HepG2 (cell line): ENCODE data around the gene TBX10. TPM values are rescaled to one million over a fixed set of nuclear protein-coding genes. Genes with fewer than 3 reads are reported as not detected.

Experiments
- BORCS8-MEF2B ChIP-seq: sonication (generic); formaldehyde crosslinking; IDR thresholded peaks from 2 replicates; pipeline ENCODE4 v1.8.0; 2022; ENCODE audit warnings: mild to moderate bottlenecking, missing genetic modification reagents
- GTF3A ChIP-seq: sonication (generic); formaldehyde crosslinking; conservative IDR thresholded peaks from 2 replicates; pipeline ENCODE4 v1.4.0; 2020; ENCODE audit warnings: mild to moderate bottlenecking, missing genetic modification reagents
- KAT8 ChIP-seq: IDR thresholded peaks from 2 replicates; pipeline ENCODE4 v1.6.1; 2016; ENCODE audit warnings: missing genetic modification reagents, missing compliant biosample characterization
- KIAA2018 ChIP-seq: sonication (generic); formaldehyde crosslinking; IDR thresholded peaks from 2 replicates; pipeline ENCODE4 v1.5.0; 2020; ENCODE audit warnings: mild to moderate bottlenecking, missing genetic modification reagents, borderline replicate concordance
- MEIS1 ChIP-seq: sonication (generic); formaldehyde crosslinking; IDR thresholded peaks from 2 replicates; pipeline ENCODE4 v1.9.0; 2021; ENCODE audit warnings: mild to moderate bottlenecking, missing genetic modification reagents, moderate library complexity, borderline replicate concordance
- MEIS2 ChIP-seq: sonication (generic); formaldehyde crosslinking; IDR thresholded peaks from 2 replicates; pipeline ENCODE4 v1.9.0; 2021; ENCODE audit warnings: mild to moderate bottlenecking, missing genetic modification reagents
- NCOR1 ChIP-seq: fragments of 200-600 bp; sonication (generic); IDR thresholded peaks from 2 replicates; pipeline ENCODE4 v1.7.0; 2017; ENCODE audit warnings: antibody characterized with exemption, low read length, borderline replicate concordance
- SKI ChIP-seq: fragments of 450-650 bp; IDR thresholded peaks from one replicate; pipeline ENCODE4 v1.6.1; 2018; ENCODE audit warnings: mild to moderate bottlenecking; ENCODE audit not compliant: partially characterized antibody
- XBP1 ChIP-seq: sonication (generic); formaldehyde crosslinking; IDR thresholded peaks from 2 replicates; pipeline ENCODE4 v1.5.0; 2020; ENCODE audit warnings: missing genetic modification reagents
- ZNF331 ChIP-seq: sonication (generic); formaldehyde crosslinking; IDR thresholded peaks from 2 replicates; pipeline ENCODE4 v1.4.0; 2020; ENCODE audit warnings: missing genetic modification reagents
- ZNF33B ChIP-seq: sonication (generic); formaldehyde crosslinking; IDR thresholded peaks from 2 replicates; pipeline ENCODE4 v1.5.1; 2020; ENCODE audit warnings: mild to moderate bottlenecking, missing genetic modification reagents
- polyA plus RNA-seq, 8 experiments: library from polyadenylated mRNA; depleted of rRNA in 3 of 8; stranded (reverse) in 7 of 8; unstranded in 1 of 8; fragments of >200 nt; fragmentation: Illumina TruSeq in 4 of 8; extraction: Trizol in 4 of 8; gene quantifications; 2 replicates each; pipeline versions ENCODE4 v1.2.1 to v1.2.3, GENCODE V29; 2011 to 2016; ENCODE audit warnings: low read depth in 4 of 8, missing spikeins in 1 of 8, mixed read lengths in 1 of 8; ENCODE audit not compliant: insufficient read depth in 1 of 8
- total RNA-seq, 5 experiments: library from RNA; depleted of rRNA; stranded (reverse); fragments of >200 nt; fragmentation: Illumina TruSeq; extraction: Trizol; gene quantifications; 2 replicates each; pipeline ENCODE4 v1.2.3, GENCODE V29; 2016; ENCODE audit warnings: low read depth in 1 of 5
- TF ChIP-seq, protein P1 (sequence below): sonication (generic); formaldehyde crosslinking; IDR thresholded peaks from 2 replicates; pipeline ENCODE4 v1.5.1; 2020; ENCODE audit warnings: mild to moderate bottlenecking, missing genetic modification reagents, borderline replicate concordance
- TF ChIP-seq, protein P2 (sequence below): IDR thresholded peaks from 2 replicates; pipeline ENCODE4 v1.6.1; 2016; ENCODE audit warnings: missing biosample characterization, missing genetic modification reagents, low read depth

TBX10 gene
- total and polyA plus RNA-seq, 2 of the 13 experiments (the other 11 are each of a cell fraction or from before 2014, with no cell fraction given) = 0.27 to 1.7 TPM

DNA sequence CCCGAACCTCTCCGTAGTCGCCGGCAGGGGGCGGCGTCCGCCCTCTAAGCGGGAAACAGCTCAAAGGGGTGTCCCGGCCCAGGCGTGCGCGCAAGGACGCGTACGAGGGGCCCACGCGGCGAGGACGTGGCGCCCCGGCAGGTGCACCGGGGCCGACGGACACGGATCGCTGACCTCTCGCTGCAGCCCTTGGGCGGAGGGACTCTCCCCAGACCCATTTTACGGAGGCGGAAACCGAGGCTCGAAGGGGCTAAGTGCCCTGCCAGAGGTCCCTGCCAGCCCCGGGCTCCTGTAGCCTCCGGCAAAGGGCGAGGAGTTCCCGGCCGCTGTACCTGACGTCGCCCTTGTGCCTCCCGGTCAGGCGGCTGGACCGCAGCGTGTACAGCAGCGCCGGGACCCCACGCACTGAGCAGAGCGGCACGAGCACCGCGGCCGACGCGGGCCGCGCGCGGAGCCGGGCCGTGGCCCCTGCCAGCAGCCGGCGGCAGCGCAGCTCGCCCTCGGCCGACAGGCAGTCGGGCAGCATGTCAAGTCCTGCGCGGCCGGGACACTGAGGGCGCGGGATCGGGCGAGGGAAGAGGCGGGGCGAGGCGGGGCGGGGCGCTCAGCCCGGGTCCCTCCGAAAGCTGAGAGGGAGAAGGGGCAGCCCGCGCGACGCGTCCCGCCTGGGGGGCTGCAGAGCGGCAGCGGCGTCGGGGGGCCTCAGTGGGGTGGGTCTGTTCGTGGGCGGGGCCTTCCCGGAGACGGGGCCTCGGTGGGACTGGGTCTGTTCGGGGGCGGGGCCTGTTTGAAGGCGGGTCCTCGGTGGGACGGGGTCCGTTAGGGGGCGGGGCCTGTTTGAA is 10.0 kb downstream of the TBX10 start, which contains the start of gene NUDT8 (continued):
- TF ChIP-seq KIAA2018 (no peak), KAT8 (CRISPR knock-in tag) (peak; percentile 54; the same call in 1 of the 2 replicates), SKI (no peak), ZNF33B (CRISPR knock-in tag) (no peak; the same call in 1 of the 2 replicates), BORCS8-MEF2B (no peak; the same call in 1 of the 2 replicates), XBP1 (no peak), MEIS1 (CRISPR knock-in tag) (peak; percentile 88), GTF3A (CRISPR knock-in tag) (peak; percentile 88; the same call in 1 of the 2 replicates), ZNF331 (CRISPR knock-in tag) (peak; percentile 61), NCOR1 (peak; percentile 44; the same call in 1 of the 2 replicates), MEIS2 (0 out of 2 replicates have a peak, but pooled peaks have one; percentile 34)
- TF ChIP-seq, protein P1, sequence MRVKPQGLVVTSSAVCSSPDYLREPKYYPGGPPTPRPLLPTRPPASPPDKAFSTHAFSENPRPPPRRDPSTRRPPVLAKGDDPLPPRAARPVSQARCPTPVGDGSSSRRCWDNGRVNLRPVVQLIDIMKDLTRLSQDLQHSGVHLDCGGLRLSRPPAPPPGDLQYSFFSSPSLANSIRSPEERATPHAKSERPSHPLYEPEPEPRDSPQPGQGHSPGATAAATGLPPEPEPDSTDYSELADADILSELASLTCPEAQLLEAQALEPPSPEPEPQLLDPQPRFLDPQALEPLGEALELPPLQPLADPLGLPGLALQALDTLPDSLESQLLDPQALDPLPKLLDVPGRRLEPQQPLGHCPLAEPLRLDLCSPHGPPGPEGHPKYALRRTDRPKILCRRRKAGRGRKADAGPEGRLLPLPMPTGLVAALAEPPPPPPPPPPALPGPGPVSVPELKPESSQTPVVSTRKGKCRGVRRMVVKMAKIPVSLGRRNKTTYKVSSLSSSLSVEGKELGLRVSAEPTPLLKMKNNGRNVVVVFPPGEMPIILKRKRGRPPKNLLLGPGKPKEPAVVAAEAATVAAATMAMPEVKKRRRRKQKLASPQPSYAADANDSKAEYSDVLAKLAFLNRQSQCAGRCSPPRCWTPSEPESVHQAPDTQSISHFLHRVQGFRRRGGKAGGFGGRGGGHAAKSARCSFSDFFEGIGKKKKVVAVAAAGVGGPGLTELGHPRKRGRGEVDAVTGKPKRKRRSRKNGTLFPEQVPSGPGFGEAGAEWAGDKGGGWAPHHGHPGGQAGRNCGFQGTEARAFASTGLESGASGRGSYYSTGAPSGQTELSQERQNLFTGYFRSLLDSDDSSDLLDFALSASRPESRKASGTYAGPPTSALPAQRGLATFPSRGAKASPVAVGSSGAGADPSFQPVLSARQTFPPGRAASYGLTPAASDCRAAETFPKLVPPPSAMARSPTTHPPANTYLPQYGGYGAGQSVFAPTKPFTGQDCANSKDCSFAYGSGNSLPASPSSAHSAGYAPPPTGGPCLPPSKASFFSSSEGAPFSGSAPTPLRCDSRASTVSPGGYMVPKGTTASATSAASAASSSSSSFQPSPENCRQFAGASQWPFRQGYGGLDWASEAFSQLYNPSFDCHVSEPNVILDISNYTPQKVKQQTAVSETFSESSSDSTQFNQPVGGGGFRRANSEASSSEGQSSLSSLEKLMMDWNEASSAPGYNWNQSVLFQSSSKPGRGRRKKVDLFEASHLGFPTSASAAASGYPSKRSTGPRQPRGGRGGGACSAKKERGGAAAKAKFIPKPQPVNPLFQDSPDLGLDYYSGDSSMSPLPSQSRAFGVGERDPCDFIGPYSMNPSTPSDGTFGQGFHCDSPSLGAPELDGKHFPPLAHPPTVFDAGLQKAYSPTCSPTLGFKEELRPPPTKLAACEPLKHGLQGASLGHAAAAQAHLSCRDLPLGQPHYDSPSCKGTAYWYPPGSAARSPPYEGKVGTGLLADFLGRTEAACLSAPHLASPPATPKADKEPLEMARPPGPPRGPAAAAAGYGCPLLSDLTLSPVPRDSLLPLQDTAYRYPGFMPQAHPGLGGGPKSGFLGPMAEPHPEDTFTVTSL = no peak
- TF ChIP-seq, protein P2, sequence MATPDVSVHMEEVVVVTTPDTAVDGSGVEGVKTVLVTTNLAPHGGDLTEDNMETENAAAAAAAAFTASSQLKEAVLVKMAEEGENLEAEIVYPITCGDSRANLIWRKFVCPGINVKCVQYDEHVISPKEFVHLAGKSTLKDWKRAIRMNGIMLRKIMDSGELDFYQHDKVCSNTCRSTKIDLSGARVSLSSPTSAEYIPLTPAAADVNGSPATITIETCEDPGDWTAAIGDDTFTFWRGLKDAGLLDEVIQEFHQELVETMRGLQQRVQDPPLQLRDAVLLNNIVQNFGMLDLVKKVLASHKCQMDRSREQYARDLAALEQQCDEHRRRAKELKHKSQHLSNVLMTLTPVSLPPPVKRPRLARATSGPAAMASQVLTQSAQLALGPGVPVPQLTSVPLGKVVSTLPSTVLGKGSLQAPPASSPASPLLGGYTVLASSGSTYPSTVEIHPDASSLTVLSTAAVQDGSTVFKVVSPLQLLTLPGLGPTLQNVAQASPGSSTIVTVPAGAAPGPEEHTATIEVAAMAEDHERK (CRISPR knock-in tag) = peak; percentile 21; the same call in 1 of the 2 replicates
